HG02840 (cell line): ENCODE data around the gene RAP1GAP.

Experiments used
- ATAC-seq: cut with Tn5 transposase; IDR thresholded peaks from one replicate; pipeline ENCODE4 v1.9.1; 2021; ENCODE audit warnings: mild to moderate bottlenecking, moderate library complexity, moderate number of reproducible peaks; ENCODE audit not compliant: unreplicated experiment, low FRiP score

RAP1GAP gene

DNA sequence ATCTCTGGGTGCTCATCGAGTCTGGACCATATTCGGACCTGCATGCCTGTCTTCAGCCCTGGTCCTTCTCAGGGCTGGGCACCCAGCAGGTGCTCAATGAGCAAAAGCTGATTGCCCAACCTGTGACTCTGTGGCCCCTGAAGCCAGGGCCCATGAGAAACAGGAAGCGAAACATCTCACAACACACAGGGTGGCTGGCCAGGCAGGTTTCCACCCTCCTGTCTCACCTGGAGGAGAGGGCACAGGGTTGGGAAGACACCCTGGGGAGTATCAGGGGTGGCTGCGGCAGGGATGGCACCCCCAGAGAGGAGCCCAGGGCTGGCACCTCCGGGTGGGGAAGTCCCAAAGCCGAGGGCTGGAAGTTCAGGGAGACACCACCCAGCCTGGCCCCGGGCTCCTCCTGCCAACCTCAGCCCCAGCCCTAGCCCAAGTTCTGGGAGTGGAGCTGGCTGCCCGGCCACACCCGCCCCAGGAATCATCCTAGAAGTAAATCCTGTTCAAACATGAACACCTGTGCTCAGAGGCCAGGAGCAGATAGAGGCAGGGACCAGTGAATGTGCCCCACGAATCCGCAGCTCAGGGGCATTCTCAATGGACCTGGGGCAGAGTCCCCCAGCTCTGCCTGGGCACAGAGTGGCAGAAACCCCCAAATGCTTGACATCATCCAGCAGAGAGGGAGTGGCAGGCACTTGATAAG, 54.6 kb downstream of the RAP1GAP start:
- ATAC-seq = no peak

DNA sequence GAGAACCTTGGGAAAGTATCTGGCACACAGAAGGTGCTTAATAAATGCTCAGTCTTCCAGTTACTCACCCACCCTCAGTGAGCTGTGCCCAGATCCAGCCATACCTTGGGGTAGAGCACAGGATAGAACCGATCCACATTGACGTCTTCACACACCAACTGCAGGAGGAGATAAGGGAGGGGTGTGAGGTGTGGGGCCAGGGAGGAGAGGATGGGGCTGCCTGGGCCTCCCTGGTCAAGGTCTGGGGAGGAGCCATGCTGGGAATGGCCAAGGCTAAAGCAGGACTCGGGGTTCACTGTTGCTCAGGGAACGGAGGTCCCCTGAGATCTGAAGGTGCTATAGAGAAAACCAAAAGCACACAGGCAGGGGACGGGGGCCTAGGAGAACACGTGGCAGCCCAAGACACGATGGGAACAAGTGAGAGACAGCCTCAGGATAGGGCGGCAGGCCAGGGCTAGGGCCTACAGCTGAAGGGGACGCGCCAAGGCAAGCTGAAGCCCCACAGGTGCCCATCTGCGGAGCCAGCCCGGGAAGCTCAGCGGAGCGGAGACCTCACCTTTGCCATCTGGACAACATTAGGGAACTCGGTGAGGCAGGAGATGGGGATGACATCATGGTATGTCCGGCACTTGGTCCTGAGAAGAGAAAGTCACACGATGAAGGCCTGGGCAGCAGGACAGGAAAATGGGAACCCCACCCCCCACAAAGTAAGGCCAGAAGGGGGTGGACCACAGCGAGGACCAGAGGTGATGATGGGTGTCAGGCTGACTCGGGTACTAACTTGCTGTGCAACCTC, 55.9 kb downstream of the RAP1GAP start:
- no peak for ATAC-seq

DNA sequence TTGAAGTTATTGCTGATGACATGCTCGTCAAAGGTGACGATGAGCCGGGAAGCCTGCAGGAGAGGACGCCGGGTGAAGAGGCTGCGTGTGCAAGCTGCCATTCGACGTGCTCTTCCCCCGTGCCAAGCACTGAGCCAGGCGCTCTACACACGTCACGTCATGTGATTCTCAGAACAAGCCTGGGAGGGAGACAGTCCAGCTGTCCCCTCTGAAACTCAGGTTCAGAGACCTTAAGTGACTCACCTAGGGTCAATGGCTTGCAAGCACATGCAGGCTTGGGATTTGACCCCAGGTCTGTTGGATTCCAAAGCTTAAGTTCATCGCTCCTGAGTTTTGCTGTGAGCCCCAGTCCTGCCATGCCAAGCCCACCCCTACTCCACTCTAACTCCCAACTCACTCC, 57.1 kb downstream of the RAP1GAP start:
- no peak for ATAC-seq

DNA sequence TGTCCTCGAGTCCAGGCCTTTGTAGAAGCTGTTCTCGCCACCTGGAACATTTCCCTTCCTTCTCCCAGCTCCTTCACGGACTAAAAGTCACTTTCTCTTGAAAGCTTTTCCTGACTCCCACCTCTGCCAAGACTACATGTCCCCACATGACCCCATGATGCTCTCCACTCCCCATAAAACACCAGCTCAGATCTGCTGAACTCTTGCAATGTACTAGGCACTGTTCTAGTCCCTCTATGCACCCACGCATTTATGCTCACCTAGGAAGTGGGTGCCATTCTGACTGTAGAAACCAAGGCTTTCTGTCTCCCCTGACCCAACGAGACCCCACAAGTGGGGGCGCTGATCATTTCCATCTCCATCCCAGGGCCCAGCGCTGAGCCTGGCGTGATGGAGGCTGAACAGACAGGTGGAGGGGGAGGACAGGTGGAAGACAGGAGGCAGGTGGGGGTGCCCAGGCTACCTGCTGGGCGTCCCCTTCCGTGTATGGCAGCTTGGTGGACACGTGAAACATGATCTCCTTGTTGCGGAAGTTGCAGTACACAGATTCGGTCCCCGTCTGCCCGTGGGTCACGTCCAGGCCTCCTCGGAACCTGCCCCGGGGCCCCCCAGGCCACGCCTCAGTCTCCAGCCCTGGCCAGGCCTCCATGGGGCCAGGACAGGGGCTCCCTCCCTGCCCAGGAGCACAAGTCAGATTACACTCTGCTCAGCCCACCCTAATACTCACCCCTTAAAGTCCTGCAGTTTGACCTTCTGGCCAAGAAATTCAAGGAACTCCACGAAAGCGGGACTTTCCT, 58.0 kb downstream of the RAP1GAP start:
- ATAC-seq = no peak

DNA sequence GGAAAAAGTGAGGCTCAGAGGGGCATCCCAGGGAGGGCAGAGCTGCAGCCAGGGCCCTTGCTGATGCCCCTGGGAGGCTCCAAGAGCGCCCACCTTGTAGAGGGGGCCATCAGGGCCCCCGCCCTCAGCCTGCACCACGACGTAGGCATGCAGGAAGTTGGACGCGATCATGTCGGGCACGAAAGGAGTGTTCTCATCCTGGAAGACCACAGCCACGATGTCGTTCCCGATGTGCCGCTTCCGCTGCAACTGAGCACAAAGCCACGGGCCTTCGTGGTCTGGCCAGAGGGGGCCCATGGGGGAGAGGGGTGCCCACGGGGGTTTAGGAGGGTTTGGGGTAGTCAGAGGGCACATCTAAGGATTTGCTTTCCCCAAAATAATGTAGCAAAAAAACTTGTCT, 59.1 kb downstream of the RAP1GAP start:
- ATAC-seq = no peak

DNA sequence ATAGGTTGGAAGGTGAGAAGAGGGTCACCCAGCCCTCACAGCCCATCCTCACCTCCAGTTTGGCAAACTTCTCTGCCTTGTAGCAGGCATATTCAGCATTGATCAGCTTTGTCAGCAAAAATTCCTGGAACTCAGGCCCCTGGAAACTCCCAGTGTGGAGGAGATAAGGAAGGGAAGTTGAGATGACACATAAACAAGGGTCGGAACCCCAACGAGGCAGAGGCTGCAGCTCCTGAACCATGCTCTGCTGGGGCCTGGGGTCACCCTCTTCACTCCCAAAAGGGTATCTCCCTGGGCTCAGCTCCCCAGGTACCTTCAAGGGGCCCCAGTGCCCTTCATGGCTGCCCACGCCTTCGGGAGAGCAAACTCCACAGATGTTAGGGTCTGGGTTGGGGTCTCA, 60.4 kb downstream of the RAP1GAP start:
- no peak for ATAC-seq

DNA sequence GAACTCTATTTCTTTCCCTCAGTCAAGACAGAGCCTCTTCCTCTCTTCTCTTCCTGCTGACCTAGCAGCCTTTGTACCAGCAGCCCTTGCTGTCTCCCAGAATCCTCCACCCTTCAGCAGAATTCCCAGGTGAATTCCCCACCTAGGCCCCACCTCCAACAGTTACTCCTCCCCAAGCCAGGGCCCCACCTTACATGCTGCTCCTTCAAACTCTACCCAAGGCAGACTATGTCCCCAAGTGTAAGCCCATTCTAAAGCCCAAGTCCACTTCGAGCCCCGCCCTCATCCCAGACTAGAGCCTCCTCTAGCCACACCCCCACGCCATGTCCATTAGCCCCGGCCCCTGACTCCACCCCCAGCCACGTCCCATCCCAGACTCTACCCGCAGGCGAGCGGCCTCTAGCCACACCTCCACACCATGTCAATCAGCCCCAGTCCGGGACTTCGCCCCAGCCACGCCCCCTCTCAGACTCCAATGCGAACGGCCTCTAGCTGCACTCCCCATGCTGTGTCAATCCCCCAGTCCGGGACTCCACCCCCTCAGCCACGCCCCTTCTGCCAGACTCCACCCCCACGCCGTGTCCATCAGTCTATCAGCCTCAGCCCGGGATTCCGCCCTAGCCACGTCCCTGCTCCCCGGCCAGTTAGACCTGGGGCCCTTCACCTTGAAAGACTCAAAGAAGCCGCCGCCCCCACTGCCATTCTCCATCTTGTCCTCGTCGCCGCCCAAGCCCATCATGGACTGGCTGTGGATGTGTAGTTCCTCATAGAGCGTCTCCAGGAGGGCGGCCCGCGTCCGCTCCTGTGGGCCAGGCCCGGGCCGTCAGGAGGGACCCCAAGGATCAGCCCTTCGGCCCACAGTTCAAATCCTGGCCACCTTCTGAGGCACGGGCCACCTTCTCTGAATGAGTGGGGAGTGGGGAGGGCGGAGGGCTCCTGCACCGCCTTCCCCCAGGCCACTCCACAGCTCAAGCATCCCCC, 61.3 kb downstream of the RAP1GAP start:
- no peak for ATAC-seq

DNA sequence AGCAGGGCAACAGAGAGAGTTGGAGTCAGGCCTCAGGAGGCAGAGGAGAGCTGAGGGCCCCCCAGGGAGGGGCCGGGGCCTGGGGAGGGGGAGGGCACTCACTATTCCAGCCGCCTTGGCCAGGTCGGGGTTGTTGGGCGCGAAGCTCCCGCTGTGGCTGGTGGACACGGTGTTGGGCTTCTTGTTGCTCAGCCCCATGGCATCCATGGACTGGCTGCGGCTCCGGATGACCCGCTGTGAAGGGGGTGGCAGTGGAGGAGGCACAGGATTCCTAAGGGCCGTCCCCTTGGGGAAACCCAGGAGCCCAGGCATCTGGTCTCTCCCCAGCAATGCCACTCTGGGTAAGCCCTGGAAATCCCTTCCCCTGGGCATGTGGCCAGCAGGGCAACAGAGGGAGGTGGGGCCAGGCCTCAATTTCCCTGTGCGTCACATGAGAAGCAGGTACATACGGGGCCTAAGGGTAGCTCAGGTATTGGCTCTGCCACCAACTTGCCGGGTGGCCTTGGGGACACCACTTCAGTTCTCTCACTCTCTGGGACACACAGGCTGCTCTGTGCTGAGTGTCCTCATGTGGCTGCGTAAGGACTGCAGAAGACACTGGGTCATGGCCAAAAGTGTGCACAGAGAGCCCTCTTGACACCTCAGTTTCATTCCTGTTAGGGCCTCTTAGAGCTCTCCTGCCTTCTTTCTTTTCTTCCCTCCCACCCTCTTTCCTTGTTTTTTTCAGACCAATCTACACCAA, 63.0 kb downstream of the RAP1GAP start:
- ATAC-seq = no peak

DNA sequence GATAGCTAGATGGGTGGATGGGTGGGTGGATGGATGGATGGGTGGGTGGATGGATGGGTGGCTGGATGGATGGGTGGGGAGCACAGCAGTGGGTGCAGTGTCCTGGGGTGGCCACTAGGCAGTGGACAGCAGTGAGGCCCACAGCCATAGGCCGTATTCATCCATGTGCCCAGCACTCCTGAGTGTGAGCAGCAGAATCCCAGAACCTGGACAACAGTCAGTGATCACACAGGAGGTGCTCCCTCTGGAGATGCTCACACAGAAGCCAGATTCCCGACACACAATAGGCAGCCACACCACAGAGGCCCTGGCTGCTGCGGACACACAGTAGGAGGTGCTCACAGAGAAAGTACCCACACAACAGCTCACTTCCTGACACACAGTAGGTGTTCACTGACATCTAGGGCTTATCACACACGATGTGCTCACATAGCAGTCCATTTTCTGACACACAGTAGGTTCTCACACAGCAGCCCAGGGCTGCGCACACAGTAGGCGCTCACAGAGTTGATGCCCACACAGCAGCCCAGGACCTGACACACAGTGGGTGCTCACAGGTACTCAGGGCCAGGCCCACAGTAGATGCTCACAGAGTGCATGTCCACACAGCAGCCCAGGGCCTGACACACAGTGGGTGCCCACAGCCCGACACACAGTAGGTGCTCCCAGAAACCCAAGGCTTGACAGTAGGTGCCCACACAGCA, 64.0 kb downstream of the RAP1GAP start:
- no peak for ATAC-seq

DNA sequence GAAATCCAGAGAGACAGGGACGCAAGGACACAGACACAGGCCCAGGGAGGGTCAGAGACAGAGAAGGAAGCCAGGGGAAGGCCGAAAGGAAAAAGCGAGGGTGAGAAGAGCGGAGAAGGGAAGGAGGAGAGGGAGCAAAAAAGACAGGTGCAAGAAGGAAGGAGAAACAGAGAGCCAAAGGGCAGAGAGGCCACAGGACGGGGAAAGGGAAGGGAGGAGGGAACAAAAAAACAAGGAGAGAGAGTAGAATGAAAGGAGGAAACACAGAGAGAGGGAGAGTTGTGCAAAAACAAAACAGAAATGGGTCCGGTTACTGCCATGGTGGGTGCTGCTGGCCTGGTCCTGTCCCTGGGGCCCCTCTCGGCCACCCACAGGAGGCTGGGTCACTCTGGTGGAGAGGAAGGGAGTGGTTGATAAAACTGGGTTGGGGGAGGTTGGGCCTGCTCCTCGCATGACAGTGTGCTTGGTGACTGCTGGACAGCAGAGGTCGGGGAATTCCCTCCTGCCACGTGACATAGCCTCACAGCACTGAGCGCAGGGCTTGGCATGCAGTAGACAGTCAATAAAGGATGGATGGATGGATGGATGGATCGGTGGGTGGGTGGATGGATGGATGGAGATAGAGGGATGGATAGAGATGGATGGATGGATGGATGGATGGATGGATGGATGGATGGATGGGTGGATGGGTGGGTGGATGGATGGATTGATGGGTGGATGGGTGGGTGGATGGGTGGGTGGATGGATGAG, 64.8 kb downstream of the RAP1GAP start:
- ATAC-seq = no peak

DNA sequence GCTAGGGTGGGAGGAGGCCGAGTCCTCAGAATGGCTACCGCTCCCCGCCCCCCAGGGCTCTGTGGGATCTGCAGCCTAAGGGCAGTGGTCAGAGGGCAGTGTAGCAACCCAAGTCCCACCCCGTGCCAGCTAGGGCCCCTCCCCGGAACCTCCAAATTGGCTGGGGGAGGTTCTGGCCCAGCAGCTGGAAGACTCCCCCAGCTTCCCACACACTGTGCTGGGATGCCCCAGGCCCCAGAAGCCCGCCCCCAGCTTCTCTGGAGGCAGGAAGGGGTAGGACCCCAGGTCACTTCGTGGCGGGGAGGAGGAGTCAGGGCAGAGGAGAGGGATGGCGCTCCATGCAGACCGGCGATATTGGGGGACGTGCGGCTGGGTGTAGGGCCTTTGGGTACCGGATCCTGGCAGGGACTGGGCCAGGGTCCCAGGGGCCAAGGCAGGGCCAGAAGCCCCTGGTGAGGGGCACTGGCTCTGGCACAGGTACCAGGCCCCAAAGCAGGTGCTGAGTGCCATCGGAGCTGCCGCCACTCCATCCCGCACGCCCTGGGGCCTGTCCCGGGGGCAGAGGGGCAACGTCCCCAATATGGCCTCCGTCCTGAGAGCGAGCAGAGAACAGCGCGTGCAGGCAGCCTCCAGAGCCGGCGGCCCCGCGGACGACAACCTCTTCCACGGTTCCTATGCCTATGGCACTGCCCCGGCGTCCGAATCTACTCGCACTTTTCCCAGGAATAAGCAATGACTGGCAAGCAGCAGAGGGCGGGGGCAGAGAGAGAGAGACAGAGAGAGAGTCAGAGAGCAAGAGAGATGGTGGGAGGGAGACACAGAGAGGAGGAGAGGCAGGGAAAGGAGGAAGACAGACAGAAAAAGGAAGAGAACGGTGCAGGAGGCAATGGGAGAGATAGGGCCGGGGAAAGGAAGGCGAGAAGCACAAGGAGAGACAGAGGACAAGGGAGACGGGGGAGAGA, 65.7 kb downstream of the RAP1GAP start:
- ATAC-seq = no peak

DNA sequence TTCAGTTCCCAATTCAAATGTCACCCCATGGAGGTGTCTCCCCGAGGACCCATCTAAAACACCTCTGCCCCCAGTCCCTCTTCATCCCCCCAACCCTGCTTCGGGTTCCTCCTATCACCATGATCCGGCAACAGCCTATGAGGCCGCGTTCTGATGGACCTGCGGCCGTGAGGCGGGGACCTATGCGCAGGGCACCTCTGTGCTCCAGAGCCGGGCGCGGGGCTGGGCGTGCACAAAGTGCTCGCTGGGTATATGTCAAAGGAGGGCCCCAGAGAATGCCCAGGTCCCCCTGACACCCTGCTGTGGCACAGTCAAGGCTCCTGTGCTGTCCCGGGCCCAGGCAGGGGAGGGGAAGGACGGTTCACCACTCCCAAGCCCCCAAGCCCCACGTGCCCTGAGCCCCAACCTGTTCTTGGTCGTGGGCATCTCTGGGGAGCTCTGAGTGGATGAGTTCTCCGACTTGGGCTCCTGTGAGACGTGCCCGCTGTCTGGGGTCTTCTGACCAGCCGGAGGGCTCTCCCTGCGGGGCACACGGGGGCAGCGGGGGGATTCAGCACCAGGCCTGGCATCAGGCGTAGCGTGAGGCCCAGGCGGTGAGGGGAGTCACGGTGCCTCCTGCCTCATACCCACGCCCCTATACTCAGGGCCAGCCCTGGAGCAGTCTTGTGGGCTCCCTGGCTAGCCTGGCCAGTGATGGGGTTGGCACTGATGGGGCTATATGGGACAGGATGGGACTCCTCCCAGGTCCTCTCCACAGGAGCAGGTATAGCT, 67.7 kb downstream of the RAP1GAP start:
- no peak for ATAC-seq

DNA sequence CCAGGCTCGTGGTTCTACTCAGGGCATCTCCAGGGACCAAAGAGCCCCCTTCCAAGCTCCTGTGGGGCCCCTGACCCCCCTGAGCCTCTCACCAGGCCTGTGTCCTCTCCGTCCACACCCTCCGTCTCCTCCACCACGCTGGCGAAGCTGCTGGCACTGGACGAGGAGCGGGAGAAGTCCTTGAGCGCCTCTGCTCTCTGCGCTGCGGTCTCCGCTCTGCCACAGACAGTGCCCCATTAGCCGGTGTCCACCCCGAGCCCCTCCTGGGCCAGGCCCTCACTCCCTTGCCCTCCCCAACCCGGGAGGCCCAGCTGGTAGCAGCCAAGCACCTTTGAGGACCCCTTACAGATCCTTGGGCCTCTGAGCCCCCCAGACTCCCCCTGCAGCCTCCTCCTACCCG, 69.8 kb downstream of the RAP1GAP start:
- no peak for ATAC-seq

DNA sequence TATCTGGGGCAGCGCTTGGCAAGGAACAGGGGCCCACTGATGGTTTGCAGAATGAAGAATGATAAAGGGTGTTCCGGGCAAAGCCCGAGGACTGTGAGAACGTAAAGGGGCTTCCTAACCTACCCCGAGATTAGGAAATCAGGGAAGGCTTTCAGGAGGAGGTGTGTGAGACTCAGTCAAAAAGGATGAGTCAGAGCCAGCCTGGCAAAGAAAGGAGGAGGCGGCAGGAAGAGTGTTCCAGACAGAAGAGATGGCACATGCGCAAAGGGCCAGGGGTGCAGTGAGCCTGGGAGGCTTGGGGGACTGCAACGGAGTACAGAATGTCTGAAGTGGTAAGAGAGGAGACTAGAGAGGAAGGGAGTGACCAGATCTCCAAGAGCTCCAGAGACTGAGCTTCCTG, 70.3 kb downstream of the RAP1GAP start:
- no peak for ATAC-seq

DNA sequence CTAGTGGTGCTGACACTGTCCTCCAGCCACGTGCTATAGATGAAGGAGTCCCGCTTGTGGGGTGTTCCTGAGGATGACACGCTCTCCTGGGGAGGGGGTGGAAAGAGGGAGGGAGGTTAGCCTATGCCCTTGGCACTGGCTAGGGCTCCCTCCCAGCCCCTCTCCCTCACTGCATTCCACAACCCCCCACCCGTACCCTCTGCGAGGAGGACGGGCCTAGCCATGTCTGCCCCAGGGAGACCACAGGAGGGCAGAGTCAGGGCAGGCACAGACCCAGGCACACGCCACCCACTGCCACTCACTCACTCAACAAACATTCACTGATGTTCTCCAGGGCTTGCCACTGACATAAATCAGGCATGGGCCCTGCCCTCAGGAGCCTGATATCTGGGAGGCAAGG, 70.7 kb downstream of the RAP1GAP start:
- no peak for ATAC-seq

DNA sequence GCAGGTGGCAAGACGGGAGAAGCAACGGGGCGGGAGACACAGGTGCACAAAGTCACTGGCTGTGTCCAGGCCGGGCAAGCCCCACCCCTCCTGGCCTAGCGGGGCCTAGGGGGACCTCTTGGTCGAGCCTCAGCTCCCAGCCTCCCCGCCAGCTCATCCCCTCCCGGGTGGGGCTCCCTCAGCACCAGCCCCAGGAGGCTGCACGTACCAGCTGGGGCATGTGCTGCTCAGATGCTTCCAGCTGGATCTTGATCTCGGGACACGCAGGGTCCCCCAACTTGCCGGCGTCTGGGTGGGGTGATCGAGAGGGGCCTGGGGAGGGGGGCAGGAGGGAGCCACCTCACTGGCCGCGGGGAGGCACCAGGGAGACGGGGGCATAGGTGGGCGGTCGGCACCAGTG, 71.4 kb downstream of the RAP1GAP start:
- no peak for ATAC-seq
